Naive thymus-derived CD8-positive, alpha-beta T cell (primary cell): ENCODE results near the gene RTN4. TPM values are rescaled to one million over a fixed set of nuclear protein-coding genes. Genes with fewer than 3 reads are reported as not detected.
"Not testable (repeated sequence)": the region's sequence is repeated elsewhere in the genome, so short reads cannot be mapped to it uniquely, and the experiment has no call there.

Experiments
- ATAC-seq, 2 donors: fragments of 150-1000 bp; cut with Tn5 transposase in 1 of 2; sonication (Bioruptor Pico), chemical (Tn5 transposase) in 1 of 2; 1 replicate in 1 of 2; 2 replicates in 1 of 2; pipeline ENCODE4 v1.10.0; 2021; ENCODE audit warnings: mild to moderate bottlenecking in 2 of 2, moderate library complexity in 2 of 2
- POLR2A ChIA-PET: fragments of 350-600 bp; sonication (Branson Sonifier 250); formaldehyde crosslinking; loops from one replicate; lab custom pipeline; 2021; ENCODE audit warnings: antibody characterized with exemption; lab: Charles Lee
- DNase-seq, 10 donors: peaks; one replicate each; pipeline versions ENCODE4 v3.0.0 to v3.0.0-alpha.2; 2020 to 2022
- H3K27ac Mint-ChIP-seq, 10 donors: one replicate each; pipeline ENCODE4 v1.8.0; 2020 to 2022; ENCODE audit warnings: mild to moderate bottlenecking in 10 of 10, mixed read lengths in 10 of 10, moderate library complexity in 4 of 10, inconsistent platforms in 1 of 10
- H3K27me3 Mint-ChIP-seq, 5 donors: one replicate each; pipeline ENCODE4 v1.8.0; 2021 to 2022; ENCODE audit warnings: mixed read lengths in 5 of 5
- H3K36me3 Mint-ChIP-seq, 3 donors: one replicate each; pipeline ENCODE4 v1.8.0; 2020 to 2022; ENCODE audit warnings: mixed read lengths in 3 of 3, mild to moderate bottlenecking in 2 of 3, inconsistent platforms in 1 of 3
- H3K4me1 Mint-ChIP-seq, 4 donors: one replicate each; pipeline ENCODE4 v1.8.0; 2021 to 2022; ENCODE audit warnings: mixed read lengths in 4 of 4
- H3K4me3 Mint-ChIP-seq, 10 donors: one replicate each; pipeline ENCODE4 v1.8.0; 2020 to 2022; ENCODE audit warnings: mild to moderate bottlenecking in 10 of 10, mixed read lengths in 10 of 10, moderate library complexity in 6 of 10, inconsistent platforms in 1 of 10
- H3K9me3 Mint-ChIP-seq, 9 donors: one replicate each; pipeline ENCODE4 v1.8.0; 2020 to 2022; ENCODE audit warnings: mixed read lengths in 9 of 9, mild to moderate bottlenecking in 3 of 9, inconsistent platforms in 1 of 9, moderate library complexity in 1 of 9
- polyA plus RNA-seq, 3 donors: library from polyadenylated mRNA; unstranded; fragments of 300-500 nt; fragmentation: Illumina TruSeq; gene quantifications; one replicate each; pipeline ENCODE4 v1.2.3, GENCODE V29; 2021
- total RNA-seq, 8 experiments: library from RNA in 2 of 8; stranded (reverse) in 2 of 8; gene quantifications; one replicate each; pipeline ENCODE4 v1.2.3 and lab custom pipeline; 2021 to 2026

The RTN4 gene
- total and polyA plus RNA-seq, 5 experiments from 2014 or later: 68.0 to 77.1 (median 69.3) TPM

DNA sequence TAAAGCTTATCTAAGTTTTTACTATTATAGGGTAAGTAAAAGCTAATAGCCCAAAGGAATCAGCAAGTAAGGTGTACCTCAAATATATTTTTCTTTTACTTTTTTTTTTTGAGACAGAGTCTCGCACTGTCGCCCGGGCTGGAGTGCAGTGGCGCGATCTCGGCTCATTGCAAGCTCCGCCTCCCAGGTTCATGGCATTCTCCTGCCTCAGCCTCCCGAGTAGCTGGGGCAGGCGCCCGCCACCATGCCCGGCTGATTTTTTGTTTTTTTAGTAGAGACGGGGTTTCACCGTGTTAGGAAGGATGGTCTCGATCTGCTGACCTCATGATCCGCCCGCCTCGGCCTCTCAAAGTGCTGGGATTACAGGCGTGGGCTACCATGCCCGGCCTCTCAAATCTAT, 59.6 kb downstream of the RTN4 start:
- DNase-seq, H3K4me3 Mint-ChIP-seq, H3K9me3 Mint-ChIP-seq, H3K27ac Mint-ChIP-seq, H3K27me3 Mint-ChIP-seq, ATAC-seq: not testable (repeated sequence)
- peaks cover 2 to 21% (median 5%) of the 10 kb centered on the region in 3 donors for H3K36me3 Mint-ChIP-seq
- H3K4me1 Mint-ChIP-seq: peaks cover 18 to 71% (median 58%) of the 10 kb centered on the region in 4 donors
- POLR2A ChIA-PET: interaction anchor here (1.3 kb wide), 1 partner anchor 25 kb away, joined by 3 read pairs; no protein-coding TSS in a partner anchor

DNA sequence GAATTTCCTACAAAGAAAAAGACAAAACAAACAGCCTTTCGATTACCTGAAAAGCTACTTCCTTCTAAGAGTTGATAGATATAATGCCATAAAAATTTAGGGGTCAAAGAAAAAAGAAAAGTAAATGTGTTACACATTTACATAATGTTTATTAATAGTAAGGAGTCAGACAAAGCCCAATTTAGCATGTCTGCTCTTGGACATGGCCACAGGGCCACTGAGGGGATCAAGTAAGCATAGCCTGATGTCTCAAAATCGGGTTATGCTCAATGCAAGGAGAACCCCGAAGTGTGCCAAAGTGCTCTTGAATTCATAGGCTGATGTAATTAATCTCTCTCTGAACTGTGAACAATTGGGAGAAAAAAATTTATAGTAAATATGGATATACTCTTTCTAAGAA, 61.6 kb downstream of the RTN4 start:
- POLR2A ChIA-PET: no interaction called here
- Mint-ChIP-seq H3K9me3 (no peaks in the 10 kb centered on the region), H3K4me3 (no peak overlapping the region), H3K27ac (peak overlapping the region in 1 of 10 donors; percentile 71), H3K27me3 (no peaks in the 10 kb centered on the region), H3K4me1 (peaks cover 17 to 69% (median 57%) of the 10 kb centered on the region in 4 donors), H3K36me3 (peaks cover 2 to 32% (median 5%) of the 10 kb centered on the region in 3 donors)
- ATAC-seq: no peak
- DNase-seq: no peak

DNA sequence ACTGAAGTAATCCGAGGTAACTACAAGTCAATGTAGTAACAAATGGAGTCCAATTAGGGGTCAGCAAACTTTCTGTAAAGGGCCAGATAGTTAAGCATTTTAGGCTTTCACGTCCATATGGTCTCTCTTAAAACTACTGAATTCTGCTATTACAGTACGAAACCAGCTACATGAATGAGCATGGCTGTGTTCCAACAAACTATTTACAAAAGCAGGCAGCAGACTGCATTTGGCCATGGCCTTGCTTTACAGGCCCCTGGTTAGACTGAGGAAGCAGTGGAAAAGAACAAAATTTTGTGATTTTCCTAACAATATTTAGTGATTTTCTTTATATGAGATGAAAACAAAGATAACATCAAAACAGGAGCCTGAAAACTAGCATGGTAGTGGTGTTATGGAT, 64.0 kb downstream of the RTN4 start:
- Mint-ChIP-seq H3K9me3 (no peaks in the 10 kb centered on the region), H3K27me3 (no peaks in the 10 kb centered on the region), H3K36me3 (peaks cover 5 to 49% (median 6%) of the 10 kb centered on the region in 3 donors), H3K4me3 (no peak overlapping the region), H3K4me1 (peaks cover 18 to 64% (median 52%) of the 10 kb centered on the region in 4 donors), H3K27ac (peak overlapping the region in 2 of 10 donors; percentile 0 to 1)
- DNase-seq: no peak
- POLR2A ChIA-PET: interaction anchor here (1.1 kb wide), 1 partner anchor 64 kb away, joined by 3 read pairs; the partner anchor contains the start of gene RTN4
- ATAC-seq: no peak

DNA sequence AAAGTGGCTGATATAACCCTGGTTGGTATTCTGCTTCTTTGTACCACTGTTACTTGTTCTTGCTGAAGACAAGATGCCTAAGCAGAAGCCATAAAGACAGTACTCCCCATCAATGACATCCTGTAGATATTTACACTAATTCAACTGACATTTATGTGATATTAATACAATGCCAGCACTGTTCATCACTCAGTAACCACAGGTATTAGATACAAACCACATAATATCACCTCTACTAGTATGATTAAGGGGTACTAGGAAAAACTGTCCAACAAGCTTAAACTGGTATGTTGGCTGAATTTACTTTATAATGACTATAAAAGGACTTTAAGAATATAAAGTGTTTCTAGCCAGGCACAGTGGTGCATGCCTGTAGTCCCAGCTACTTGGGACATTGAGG, 65.8 kb downstream of the RTN4 start:
- POLR2A ChIA-PET: no interaction called here
- H3K27ac Mint-ChIP-seq: peak overlapping the region in 1 of 10 donors; percentile 8
- no peaks in the 10 kb centered on the region for H3K9me3 Mint-ChIP-seq
- H3K4me3 Mint-ChIP-seq: no peak overlapping the region
- H3K36me3 Mint-ChIP-seq: peaks cover 5 to 58% (median 11%) of the 10 kb centered on the region in 3 donors
- ATAC-seq (no peak), DNase-seq (no peak)
- peaks cover 17 to 63% (median 54%) of the 10 kb centered on the region in 4 donors for H3K4me1 Mint-ChIP-seq
- no peaks in the 10 kb centered on the region for H3K27me3 Mint-ChIP-seq

DNA sequence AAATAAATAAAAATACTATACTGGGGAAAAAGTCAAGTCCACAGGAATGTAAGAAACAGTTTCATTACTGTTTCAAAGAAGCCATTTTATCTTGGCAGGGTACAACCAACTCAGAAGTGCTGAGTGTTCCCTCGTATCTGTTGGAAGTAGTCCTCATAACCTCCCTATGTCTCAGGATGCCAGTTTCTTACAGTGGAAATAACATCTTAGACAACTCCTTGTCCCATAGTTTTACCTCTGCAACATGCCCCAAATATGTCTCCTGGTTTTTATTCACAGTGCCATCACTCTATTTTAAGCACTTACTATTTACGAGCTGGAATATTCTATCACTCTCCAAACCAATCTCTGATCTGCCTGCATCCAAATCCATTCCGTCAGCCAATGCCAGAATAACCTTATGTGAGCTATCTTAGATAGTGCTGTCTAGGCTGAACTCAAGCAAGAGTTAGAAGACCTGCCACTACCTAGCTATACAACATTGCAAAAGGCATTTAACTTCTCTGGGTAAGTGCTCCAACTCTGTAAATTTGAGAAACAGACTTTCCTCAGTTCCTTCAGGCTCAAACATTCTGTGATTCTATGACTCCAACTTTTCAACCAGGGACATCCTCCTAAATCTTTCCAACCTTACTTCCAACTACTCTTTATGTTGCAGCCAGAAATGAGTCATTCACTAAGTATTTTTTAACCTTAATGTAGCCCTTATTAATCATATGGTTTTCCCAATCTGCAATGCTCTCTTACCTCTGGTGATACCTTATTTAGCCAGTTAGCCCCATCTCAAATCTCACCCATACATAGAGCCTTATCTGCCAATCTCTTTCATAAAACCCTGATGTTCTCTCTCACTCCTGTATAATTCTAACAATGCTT, 66.7 kb downstream of the RTN4 start:
- peaks cover 5 to 62% (median 11%) of the 10 kb centered on the region in 3 donors for H3K36me3 Mint-ChIP-seq
- no peak overlapping the region for H3K4me3 Mint-ChIP-seq
- POLR2A ChIA-PET: no interaction called here
- H3K4me1 Mint-ChIP-seq: peaks cover 13 to 58% (median 52%) of the 10 kb centered on the region in 4 donors
- H3K9me3 Mint-ChIP-seq: no peaks in the 10 kb centered on the region
- no peak for DNase-seq
- peak overlapping the region in 4 of 10 donors; percentile 8 to 17 (median 10) for H3K27ac Mint-ChIP-seq
- no peak for ATAC-seq
- H3K27me3 Mint-ChIP-seq: no peaks in the 10 kb centered on the region

DNA sequence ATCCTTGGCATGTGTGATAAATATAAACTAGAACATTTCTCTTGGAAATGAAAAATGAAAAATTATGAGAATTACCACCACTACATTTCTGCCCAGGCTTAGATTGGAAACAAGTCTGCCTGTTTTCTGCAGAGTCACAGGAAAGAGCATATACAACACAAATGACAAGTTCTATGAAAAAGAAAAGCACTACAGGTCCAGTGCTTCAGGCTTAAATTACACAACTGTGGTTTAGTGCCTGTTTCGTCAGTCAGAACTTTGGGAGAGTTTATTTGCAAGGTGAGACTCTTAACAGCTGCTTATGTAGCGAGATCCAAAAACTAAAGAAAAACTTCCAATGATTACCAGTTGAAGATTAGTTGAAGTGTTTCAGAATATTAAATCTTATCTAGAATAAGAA, 68.9 kb downstream of the RTN4 start:
- no peak for DNase-seq
- Mint-ChIP-seq H3K36me3 (peaks cover 2 to 58% (median 13%) of the 10 kb centered on the region in 3 donors), H3K4me3 (no peak overlapping the region), H3K27me3 (no peaks in the 10 kb centered on the region), H3K9me3 (no peaks in the 10 kb centered on the region), H3K27ac (peak overlapping the region in 1 of 10 donors; percentile 47), H3K4me1 (peaks cover 19 to 58% (median 56%) of the 10 kb centered on the region in 4 donors)
- no peak for ATAC-seq
- POLR2A ChIA-PET: no interaction called here

DNA sequence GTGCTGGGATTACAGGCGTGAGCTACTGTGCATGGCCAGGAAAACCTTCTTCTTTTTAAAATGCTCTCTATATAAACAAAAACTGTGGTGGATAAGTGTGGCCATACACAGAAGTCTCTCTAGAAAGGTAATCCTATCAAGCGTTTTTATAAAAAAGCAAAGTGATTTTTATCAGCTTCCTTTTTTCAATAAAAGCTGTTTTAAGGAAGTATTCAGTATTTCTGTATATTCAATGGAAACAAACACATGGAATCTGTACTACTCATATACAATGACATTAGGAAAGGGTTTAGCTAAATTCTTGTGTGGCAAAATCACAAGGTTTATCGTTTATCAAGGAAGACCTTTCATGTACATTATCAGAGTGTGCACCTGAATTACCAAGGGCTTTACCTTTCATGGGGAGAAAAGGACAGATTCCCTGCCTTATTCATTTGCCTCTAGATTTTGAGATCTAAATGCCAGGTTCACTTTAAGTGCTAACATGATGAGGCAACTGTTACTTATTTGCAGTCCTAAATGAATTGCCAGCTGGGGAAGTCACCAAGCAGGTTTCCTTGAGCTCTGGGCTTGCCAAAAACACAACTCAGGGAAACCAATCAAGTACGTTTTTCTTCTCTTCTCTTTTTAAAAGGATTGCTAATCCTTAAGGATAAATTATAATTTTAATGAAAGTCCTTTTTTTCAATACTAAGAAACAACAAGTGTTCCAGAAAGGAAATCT, 70.8 kb downstream of the RTN4 start:
- no peak for DNase-seq
- POLR2A ChIA-PET: no interaction called here
- H3K4me1 Mint-ChIP-seq: peaks cover 25 to 58% (median 55%) of the 10 kb centered on the region in 4 donors
- H3K27me3 Mint-ChIP-seq: no peaks in the 10 kb centered on the region
- no peak overlapping the region for H3K4me3 Mint-ChIP-seq
- peak overlapping the region in 6 of 10 donors; percentile 29 to 59 (median 36) for H3K27ac Mint-ChIP-seq
- H3K36me3 Mint-ChIP-seq: peaks cover 0 to 56% (median 11%) of the 10 kb centered on the region in 3 donors
- no peaks in the 10 kb centered on the region for H3K9me3 Mint-ChIP-seq
- no peak for ATAC-seq

DNA sequence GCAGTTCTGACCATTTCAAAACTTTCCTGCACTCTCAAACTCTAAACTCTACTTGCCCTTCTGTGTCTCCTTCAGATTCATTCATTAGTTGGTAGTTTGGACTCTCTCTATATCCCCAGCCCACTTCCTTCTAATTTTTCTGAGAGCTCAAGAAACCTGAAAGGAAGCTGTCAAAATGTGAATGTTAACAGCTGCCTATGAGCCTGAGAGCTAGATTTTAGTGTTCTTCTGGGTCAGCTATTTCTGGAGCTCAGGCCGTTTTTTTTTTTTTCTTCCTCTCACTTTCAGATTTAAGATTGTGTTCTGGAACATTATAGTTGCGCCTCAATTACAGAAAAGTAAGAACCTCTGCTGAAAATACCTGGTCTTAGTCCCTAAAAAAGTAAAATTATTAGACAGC, 73.1 kb downstream of the RTN4 start:
- Mint-ChIP-seq H3K27me3 (no peaks in the 10 kb centered on the region), H3K27ac (peak overlapping the region in 8 of 10 donors; percentile 7 to 82 (median 41)), H3K9me3 (no peaks in the 10 kb centered on the region), H3K36me3 (peaks cover 0 to 57% (median 12%) of the 10 kb centered on the region in 3 donors), H3K4me3 (no peak overlapping the region), H3K4me1 (peaks cover 18 to 47% (median 40%) of the 10 kb centered on the region in 4 donors)
- no peak for ATAC-seq
- POLR2A ChIA-PET: no interaction called here
- DNase-seq: no peak

DNA sequence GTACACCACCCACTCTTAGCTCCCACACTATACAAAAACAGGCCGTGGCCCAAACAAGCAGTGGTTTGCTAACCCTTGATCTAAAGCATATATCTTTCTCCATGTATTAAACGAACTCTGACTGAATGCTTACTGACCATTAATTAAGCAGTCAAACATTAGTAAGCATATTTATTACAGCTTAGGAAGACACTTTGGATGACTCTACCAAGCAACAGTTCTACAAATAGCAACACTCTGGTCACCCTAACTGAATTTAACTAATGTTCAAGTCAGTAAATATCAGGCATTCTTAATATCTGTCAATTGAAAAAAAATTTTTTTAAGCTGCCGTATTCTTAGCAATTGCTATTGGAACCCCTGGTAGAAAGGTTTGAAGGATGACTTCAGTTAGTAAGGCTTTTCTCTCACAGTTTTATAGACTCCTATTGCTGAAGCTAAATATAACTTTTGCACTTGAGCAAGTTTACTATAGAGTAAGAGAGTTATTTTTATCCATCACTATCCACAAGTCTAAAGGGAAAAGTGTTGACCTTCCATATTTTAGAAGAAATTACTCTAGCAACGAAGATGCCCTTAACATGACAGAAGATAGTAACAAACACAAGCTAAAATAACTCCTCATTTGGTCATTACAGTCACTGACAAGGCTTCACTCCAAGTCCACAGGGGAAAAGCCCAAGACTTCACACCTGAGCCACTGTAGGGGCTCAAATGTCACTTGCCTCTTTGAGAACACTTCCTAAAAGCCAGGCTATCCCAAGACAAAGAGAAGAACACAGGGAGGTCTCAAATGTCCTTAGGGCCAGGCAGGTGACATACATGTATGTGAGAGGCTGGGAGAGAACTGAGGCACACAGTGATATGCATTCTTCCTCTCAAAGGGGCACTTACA, 74.4 kb downstream of the RTN4 start:
- no peak overlapping the region for H3K4me3 Mint-ChIP-seq
- peak overlapping the region in 9 of 10 donors; percentile 40 to 89 (median 67) for H3K27ac Mint-ChIP-seq
- H3K4me1 Mint-ChIP-seq: peaks cover 18 to 43% (median 37%) of the 10 kb centered on the region in 4 donors
- DNase-seq (no peak), ATAC-seq (no peak)
- POLR2A ChIA-PET: no interaction called here
- peaks cover 0 to 57% (median 15%) of the 10 kb centered on the region in 3 donors for H3K36me3 Mint-ChIP-seq
- no peaks in the 10 kb centered on the region for H3K27me3 Mint-ChIP-seq
- H3K9me3 Mint-ChIP-seq: no peaks in the 10 kb centered on the region

DNA sequence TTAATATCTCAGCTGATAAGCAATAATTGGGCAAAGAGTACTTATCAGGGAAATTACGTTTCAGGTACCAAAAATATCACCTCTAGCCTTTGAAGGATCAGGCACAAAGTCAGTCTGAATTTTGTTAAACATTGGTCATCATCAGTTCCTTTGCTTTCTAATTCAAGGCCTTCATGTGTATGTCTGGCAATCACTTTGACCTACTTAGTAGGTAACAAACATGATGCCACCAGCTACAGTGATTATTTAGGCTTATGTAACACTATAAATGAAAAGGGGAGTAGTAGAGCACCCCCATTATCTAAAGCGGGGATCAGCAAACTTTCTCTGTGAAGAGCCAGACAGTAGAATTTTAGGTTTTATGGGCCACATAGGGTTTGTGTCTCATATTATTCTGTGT, 75.1 kb downstream of the RTN4 start:
- ATAC-seq: no peak
- Mint-ChIP-seq H3K36me3 (peaks cover 1 to 58% (median 11%) of the 10 kb centered on the region in 3 donors), H3K4me1 (peaks cover 15 to 36% (median 31%) of the 10 kb centered on the region in 4 donors), H3K27me3 (no peaks in the 10 kb centered on the region), H3K9me3 (no peaks in the 10 kb centered on the region), H3K4me3 (no peak overlapping the region), H3K27ac (peak overlapping the region in 4 of 10 donors; percentile 3 to 89 (median 35))
- no peak for DNase-seq
- POLR2A ChIA-PET: no interaction called here

DNA sequence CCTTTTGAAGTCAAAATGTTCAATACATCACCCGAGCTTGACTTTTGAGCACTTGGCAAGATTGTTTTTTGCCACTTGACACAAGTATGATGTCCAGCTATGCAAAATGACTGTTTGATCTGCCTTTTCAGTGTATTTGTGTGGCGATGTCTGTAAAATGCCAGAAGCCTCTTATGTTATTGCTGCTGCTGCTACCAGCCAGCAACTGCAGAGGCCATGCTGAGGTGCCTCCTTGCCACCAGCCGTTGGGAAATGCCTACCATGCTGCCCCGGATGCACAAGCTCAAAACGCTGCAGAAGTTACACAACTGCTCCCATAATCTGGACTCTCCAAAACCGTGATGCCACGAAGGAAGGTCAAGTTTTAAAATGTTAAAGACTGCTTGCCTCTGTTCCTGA, 80.3 kb downstream of the RTN4 start:
- DNase-seq: no peak
- H3K4me1 Mint-ChIP-seq: peaks cover 16 to 29% (median 20%) of the 10 kb centered on the region in 4 donors
- H3K27me3 Mint-ChIP-seq: no peaks in the 10 kb centered on the region
- peaks cover 0 to 9% (median 0%) of the 10 kb centered on the region in 9 donors for H3K9me3 Mint-ChIP-seq
- H3K36me3 Mint-ChIP-seq: peaks cover 22 to 51% (median 35%) of the 10 kb centered on the region in 3 donors
- no peak overlapping the region for H3K4me3 Mint-ChIP-seq
- POLR2A ChIA-PET: no interaction called here
- no peak for ATAC-seq
- H3K27ac Mint-ChIP-seq: peak overlapping the region in 1 of 10 donors; percentile 63
